Coronary artery (tissue), 2 donors: Measurements from ENCODE around the gene GRAMD4.

Experiments
- DNase-seq: peaks from one replicate; pipeline ENCODE4 v3.0.0-alpha.2; 2017; ENCODE audit warnings: low spot score
- H3K27ac ChIP-seq, 2 donors: fragments of 200-600 bp; sonication (generic); one replicate each; pipeline ENCODE4 v1.5.1; 2016 to 2019
- H3K4me3 ChIP-seq: fragments of 200-600 bp; sonication (generic); 2 replicates; pipeline ENCODE4 v1.5.1; 2016; ENCODE audit warnings: mild to moderate bottlenecking, moderate library complexity
- CTCF ChIP-seq: fragments of 200-600 bp; sonication (generic); IDR thresholded peaks from one replicate; pipeline ENCODE4 v1.5.1; 2019; ENCODE audit warnings: antibody characterized with exemption

GRAMD4 gene

GRCh38 chr22:46696614-46697013, 76.4 kb downstream of the GRAMD4 start:
- TF ChIP-seq CTCF, result no peak
- Histone ChIP-seq H3K4me3 (no peak overlapping the region), H3K27ac (no peak overlapping the region)
- no peak for DNase-seq

- DNase-seq, result no peak
- TF ChIP-seq CTCF, result no peak
- H3K4me3 ChIP-seq, result no peak overlapping the region
- H3K27ac ChIP-seq, result no peak overlapping the region
These were observed 77.8 kb downstream of the GRAMD4 start for GRCh38 chr22:46697811-46698515.

- no peak for DNase-seq
- TF ChIP-seq CTCF, result no peak
- Histone ChIP-seq H3K27ac (no peak overlapping the region), H3K4me3 (no peak overlapping the region)
These were observed 78.9 kb downstream of the GRAMD4 start for GRCh38 chr22:46699091-46699490.

GRCh38 chr22:46701262-46701661, 81.1 kb downstream of the GRAMD4 start:
- no peak for TF ChIP-seq CTCF
- DNase-seq, result no peak
- H3K4me3 ChIP-seq, result no peak overlapping the region
- no peak overlapping the region for H3K27ac ChIP-seq

GRCh38 chr22:46703171-46703995, 83.2 kb downstream of the GRAMD4 start:
- no peak for DNase-seq
- TF ChIP-seq CTCF, result no peak
- Histone ChIP-seq H3K27ac (no peak overlapping the region), H3K4me3 (no peak overlapping the region)

GRCh38 chr22:46703996-46704370, 83.8 kb downstream of the GRAMD4 start:
- no peak for DNase-seq
- no peak overlapping the region for H3K27ac ChIP-seq
- TF ChIP-seq CTCF, result no peak
- no peak overlapping the region for H3K4me3 ChIP-seq

- no peak overlapping the region for H3K27ac ChIP-seq
These were observed 85.9 kb downstream of the GRAMD4 start for GRCh38 chr22:46706060-46706459.

More at GRCh38 chr22:46706060-46706459, 85.9 kb downstream of the GRAMD4 start:
- no peak for TF ChIP-seq CTCF
- no peak for DNase-seq
- H3K4me3 ChIP-seq, result no peak overlapping the region
